HepG2 (cell line): Measurements from ENCODE around the gene TOMM7. TPM values are rescaled to one million over a fixed set of nuclear protein-coding genes. Genes with fewer than 3 reads are reported as not detected.
A peak's percentile ranks its signal among the peaks of the same experiment; 100 is the strongest.

Experiments used
- ATM ChIP-seq: fragments of 450-650 bp; IDR thresholded peaks from 2 replicates; pipeline ENCODE4 v1.7.1; 2017; ENCODE audit warnings: mild to moderate bottlenecking, borderline replicate concordance
- BCL6 ChIP-seq: IDR thresholded peaks from 2 replicates; pipeline ENCODE4 v1.6.1; 2016; ENCODE audit warnings: missing genetic modification reagents, missing compliant biosample characterization
- GTF3A ChIP-seq: sonication (generic); formaldehyde crosslinking; conservative IDR thresholded peaks from 2 replicates; pipeline ENCODE4 v1.4.0; 2020; ENCODE audit warnings: mild to moderate bottlenecking, missing genetic modification reagents
- HINFP ChIP-seq: sonication (generic); formaldehyde crosslinking; IDR thresholded peaks from 2 replicates; pipeline ENCODE4 v1.4.0; 2020; ENCODE audit warnings: low read depth, mild to moderate bottlenecking, missing genetic modification reagents
- IRX3 ChIP-seq: sonication (generic); formaldehyde crosslinking; IDR thresholded peaks from 2 replicates; pipeline ENCODE4 v1.8.1; 2023; ENCODE audit warnings: mild to moderate bottlenecking, low read depth, missing genetic modification reagents, borderline replicate concordance
- KDM5B ChIP-seq: sonication (generic); formaldehyde crosslinking; IDR thresholded peaks from 2 replicates; pipeline ENCODE4 v1.4.0; 2020; ENCODE audit warnings: missing genetic modification reagents, mild to moderate bottlenecking, borderline replicate concordance
- MYPOP ChIP-seq: sonication (generic); formaldehyde crosslinking; IDR thresholded peaks from 2 replicates; pipeline ENCODE4 v1.8.1; 2023; ENCODE audit warnings: mild to moderate bottlenecking, moderate library complexity, missing genetic modification reagents
- NCOA5 ChIP-seq: sonication (generic); formaldehyde crosslinking; IDR thresholded peaks from 2 replicates; pipeline ENCODE4 v1.4.0; 2020; ENCODE audit warnings: missing genetic modification reagents
- PAF1 ChIP-seq: IDR thresholded peaks from 2 replicates; pipeline ENCODE4 v1.6.1; 2016; ENCODE audit warnings: missing genetic modification reagents, missing compliant biosample characterization
- POGZ ChIP-seq: sonication (generic); formaldehyde crosslinking; IDR thresholded peaks from 2 replicates; pipeline ENCODE4 v1.4.0; 2020; ENCODE audit warnings: mild to moderate bottlenecking, missing genetic modification reagents
- RARG ChIP-seq: sonication (generic); formaldehyde crosslinking; IDR thresholded peaks from 2 replicates; pipeline ENCODE4 v1.4.0; 2020; ENCODE audit warnings: low read depth, mild to moderate bottlenecking, missing genetic modification reagents
- TCF12 ChIP-seq, 2 experiments: fragments of 450-650 bp in 1 of 2; sonication (generic) in 1 of 2; formaldehyde crosslinking in 1 of 2; IDR thresholded peaks; 2 replicates each; pipeline versions ENCODE4 v1.6.1 to v1.8.0; 2017 to 2022; ENCODE audit warnings: antibody characterized with exemption in 1 of 2, mild to moderate bottlenecking in 1 of 2, missing genetic modification reagents in 1 of 2, moderate library complexity in 1 of 2
- TERF1 ChIP-seq: sonication (generic); formaldehyde crosslinking; IDR thresholded peaks from 2 replicates; pipeline ENCODE4 v1.8.0; 2022; ENCODE audit warnings: mild to moderate bottlenecking, missing genetic modification reagents, moderate library complexity
- ZNF281 ChIP-seq: sonication (generic); formaldehyde crosslinking; IDR thresholded peaks from 2 replicates; pipeline ENCODE4 v1.4.0; 2020; ENCODE audit warnings: missing genetic modification reagents, borderline replicate concordance
- ZNF484 ChIP-seq: sonication (generic); formaldehyde crosslinking; IDR thresholded peaks from 2 replicates; pipeline ENCODE4 v1.5.1; 2020; ENCODE audit warnings: mild to moderate bottlenecking, low read depth, missing genetic modification reagents, borderline replicate concordance
- ZNF512B ChIP-seq: sonication (generic); formaldehyde crosslinking; IDR thresholded peaks from 2 replicates; pipeline ENCODE4 v1.5.1; 2020; ENCODE audit warnings: missing genetic modification reagents, mild to moderate bottlenecking, borderline replicate concordance
- ZNF672 ChIP-seq: sonication (generic); formaldehyde crosslinking; IDR thresholded peaks from 2 replicates; pipeline ENCODE4 v1.8.1; 2022; ENCODE audit warnings: missing genetic modification reagents
- ZNF713 ChIP-seq: sonication (generic); formaldehyde crosslinking; IDR thresholded peaks from 2 replicates; pipeline ENCODE4 v1.4.0; 2020; ENCODE audit warnings: mild to moderate bottlenecking, missing genetic modification reagents
- polyA plus RNA-seq, 8 experiments: library from polyadenylated mRNA; depleted of rRNA in 3 of 8; stranded (reverse) in 7 of 8; unstranded in 1 of 8; fragments of >200 nt; fragmentation: Illumina TruSeq in 4 of 8; extraction: Trizol in 4 of 8; gene quantifications; 2 replicates each; pipeline versions ENCODE4 v1.2.1 to v1.2.3, GENCODE V29; 2011 to 2016; ENCODE audit warnings: low read depth in 4 of 8, missing spikeins in 1 of 8, mixed read lengths in 1 of 8; ENCODE audit not compliant: insufficient read depth in 1 of 8
- total RNA-seq, 5 experiments: library from RNA; depleted of rRNA; stranded (reverse); fragments of >200 nt; fragmentation: Illumina TruSeq; extraction: Trizol; gene quantifications; 2 replicates each; pipeline ENCODE4 v1.2.3, GENCODE V29; 2016; ENCODE audit warnings: low read depth in 1 of 5

TOMM7 gene
- total and polyA plus RNA-seq, 2 of the 13 experiments (the other 11 are each of a cell fraction or from before 2014, with no cell fraction given) = 251 to 369 TPM

- peak; percentile 74; the same call in 1 of the 2 replicates for TF ChIP-seq MYPOP
- no peak for TF ChIP-seq PAF1 (CRISPR knock-in tag)
- TF ChIP-seq TERF1 (CRISPR knock-in tag) = no peak
- peak; percentile 34; the same call in 1 of the 2 replicates for TF ChIP-seq ZNF672 (CRISPR knock-in tag)
- TF ChIP-seq RARG = 0 out of 2 replicates have a peak, but pooled peaks have one; percentile 42
- peak; percentile 93 for TF ChIP-seq KDM5B (CRISPR knock-in tag)
- no peak for TF ChIP-seq ZNF512B
- peak; percentile 46; the same call in 1 of the 2 replicates for TF ChIP-seq HINFP (CRISPR knock-in tag)
- no peak for TF ChIP-seq ZNF484 (CRISPR knock-in tag)
- TF ChIP-seq POGZ (CRISPR knock-in tag) = peak; percentile 71
- TF ChIP-seq ZNF281 (CRISPR knock-in tag) = no peak
- no peak for TF ChIP-seq TCF12 (IDR thresholded peaks at IDR 0.05)
- TF ChIP-seq TCF12 (CRISPR knock-in tag; IDR thresholded peaks at IDR 0.05) = peak; percentile 65; the same call in 1 of the 2 replicates
- no peak for TF ChIP-seq ATM
- TF ChIP-seq GTF3A (CRISPR knock-in tag) = no peak
- TF ChIP-seq NCOA5 (CRISPR knock-in tag) = no peak
- TF ChIP-seq IRX3 (CRISPR knock-in tag) = 0 out of 2 replicates have a peak, but pooled peaks have one; percentile 73
- TF ChIP-seq ZNF713 (CRISPR knock-in tag) = no peak
- peak; percentile 88 for TF ChIP-seq BCL6 (CRISPR knock-in tag)
Observed at GRCh38 chr7:22854158-22855048, 31.8 kb upstream of the TOMM7 start (continued).
